ENCODE results near the gene HIPK1. TPM values are rescaled to one million over a fixed set of nuclear protein-coding genes. Genes with fewer than 3 reads are reported as not detected.

The HIPK1 gene
- total RNA-seq, 1 donor from 2014 or later: 52.3 TPM

DNA sequence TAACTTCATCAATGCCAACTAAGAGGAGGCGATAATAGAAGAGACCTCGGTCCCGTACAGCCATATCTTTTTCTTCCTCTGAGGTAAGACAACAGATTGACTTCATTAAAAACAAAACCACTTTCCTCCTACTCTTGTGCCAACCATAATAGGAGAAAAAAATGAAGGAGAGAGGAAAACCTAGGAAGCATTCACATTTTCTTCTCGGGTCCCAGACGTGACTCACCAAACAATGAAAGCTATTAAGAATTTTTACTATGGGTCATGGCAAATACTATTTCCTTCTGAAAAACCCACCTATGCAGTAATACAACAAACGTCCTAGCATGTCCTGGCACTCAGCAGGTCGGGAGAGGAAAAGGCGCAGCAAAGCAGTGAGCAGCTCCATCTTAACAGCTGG is 33.2 kb upstream of the HIPK1 start:
- Histone ChIP-seq H3K27ac (no peak overlapping the region), H3K27me3 (no peaks in the 10 kb centered on the region), H3K36me3 (peaks cover 0 to 35% of the 10 kb centered on the region in 2 donors), H3K4me1 (no peaks in the 10 kb centered on the region), H3K4me3 (no peak overlapping the region), H3K9me3 (no peaks in the 10 kb centered on the region)
- no peak for DNase-seq (ENCODE audit: extremely low spot score in 2 of 2)
- intact Hi-C loops (cut with DNase I): no loop called here
- TF ChIP-seq, protein P1, sequence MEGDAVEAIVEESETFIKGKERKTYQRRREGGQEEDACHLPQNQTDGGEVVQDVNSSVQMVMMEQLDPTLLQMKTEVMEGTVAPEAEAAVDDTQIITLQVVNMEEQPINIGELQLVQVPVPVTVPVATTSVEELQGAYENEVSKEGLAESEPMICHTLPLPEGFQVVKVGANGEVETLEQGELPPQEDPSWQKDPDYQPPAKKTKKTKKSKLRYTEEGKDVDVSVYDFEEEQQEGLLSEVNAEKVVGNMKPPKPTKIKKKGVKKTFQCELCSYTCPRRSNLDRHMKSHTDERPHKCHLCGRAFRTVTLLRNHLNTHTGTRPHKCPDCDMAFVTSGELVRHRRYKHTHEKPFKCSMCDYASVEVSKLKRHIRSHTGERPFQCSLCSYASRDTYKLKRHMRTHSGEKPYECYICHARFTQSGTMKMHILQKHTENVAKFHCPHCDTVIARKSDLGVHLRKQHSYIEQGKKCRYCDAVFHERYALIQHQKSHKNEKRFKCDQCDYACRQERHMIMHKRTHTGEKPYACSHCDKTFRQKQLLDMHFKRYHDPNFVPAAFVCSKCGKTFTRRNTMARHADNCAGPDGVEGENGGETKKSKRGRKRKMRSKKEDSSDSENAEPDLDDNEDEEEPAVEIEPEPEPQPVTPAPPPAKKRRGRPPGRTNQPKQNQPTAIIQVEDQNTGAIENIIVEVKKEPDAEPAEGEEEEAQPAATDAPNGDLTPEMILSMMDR (IDR thresholded peaks at IDR 0.05): no peak
- no peak for TF ChIP-seq POLR2A (IDR thresholded peaks at IDR 0.05)
- no peak for TF ChIP-seq POLR2AphosphoS5 (IDR thresholded peaks at IDR 0.05; ENCODE audit: insufficient read depth in 1 of 2, low read depth in 1 of 2)

DNA sequence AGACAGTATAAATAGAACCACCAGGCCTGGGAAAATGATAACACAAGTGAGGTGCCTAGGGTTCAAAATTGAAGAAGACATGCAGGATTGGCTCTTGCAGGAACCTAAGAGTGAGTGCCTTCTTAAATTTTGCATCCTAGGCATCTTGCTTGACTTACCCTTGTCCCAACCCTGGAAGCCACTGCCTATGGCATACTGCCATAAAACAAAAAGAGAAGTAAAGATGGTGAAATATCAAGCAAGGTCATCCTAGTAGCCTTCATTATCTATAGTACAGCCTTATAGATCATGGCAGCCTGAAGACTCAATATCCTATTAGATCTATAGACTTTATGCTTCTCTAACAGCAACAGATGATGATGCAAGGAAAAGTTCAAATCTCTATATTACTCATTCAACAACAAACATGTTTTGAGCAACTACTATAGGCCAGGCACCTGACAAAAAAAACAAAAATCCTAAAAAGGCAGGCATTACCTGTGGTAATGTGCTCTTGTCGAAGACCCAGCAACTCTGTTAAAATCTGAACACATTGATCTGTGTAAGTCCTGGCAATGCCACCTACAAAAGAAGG is 30.8 kb upstream of the HIPK1 start:
- H3K27me3 ChIP-seq: no peaks in the 10 kb centered on the region
- H3K27ac ChIP-seq: no peak overlapping the region
- intact Hi-C loops (cut with DNase I): no loop called here
- H3K36me3 ChIP-seq: peaks cover 0 to 35% of the 10 kb centered on the region in 2 donors
- peaks cover 11% of the 10 kb centered on the region for H3K4me1 ChIP-seq
- TF ChIP-seq POLR2A (IDR thresholded peaks at IDR 0.05) (no peak), POLR2AphosphoS5 (IDR thresholded peaks at IDR 0.05; ENCODE audit: insufficient read depth in 1 of 2, low read depth in 1 of 2) (no peak)
- TF ChIP-seq, protein P1 (IDR thresholded peaks at IDR 0.05): no peak
- no peak overlapping the region for H3K4me3 ChIP-seq
- H3K9me3 ChIP-seq: no peaks in the 10 kb centered on the region
- no peak for DNase-seq (ENCODE audit: extremely low spot score in 2 of 2)

- H3K4me3 ChIP-seq: no peak overlapping the region
- TF ChIP-seq POLR2A (IDR thresholded peaks at IDR 0.05): no peak
- TF ChIP-seq, protein P1 (IDR thresholded peaks at IDR 0.05): no peak
- TF ChIP-seq POLR2AphosphoS5 (IDR thresholded peaks at IDR 0.05; ENCODE audit: insufficient read depth in 1 of 2, low read depth in 1 of 2): no peak
- H3K27ac ChIP-seq: no peak overlapping the region
- no peaks in the 10 kb centered on the region for H3K27me3 ChIP-seq
- H3K36me3 ChIP-seq: peaks cover 0 to 35% of the 10 kb centered on the region in 2 donors
- H3K9me3 ChIP-seq: no peaks in the 10 kb centered on the region
- intact Hi-C loops (cut with DNase I): no loop called here
- DNase-seq (ENCODE audit: extremely low spot score in 2 of 2): no peak
- peaks cover 19% of the 10 kb centered on the region for H3K4me1 ChIP-seq
These were observed 30.0 kb upstream of the HIPK1 start for GRCh38 chr1:113899111-113899510.

GRCh38 chr1:113901191-113901590 is 27.9 kb upstream of the HIPK1 start:
- H3K9me3 ChIP-seq: no peaks in the 10 kb centered on the region
- no peaks in the 10 kb centered on the region for H3K27me3 ChIP-seq
- H3K4me1 ChIP-seq: peaks cover 22% of the 10 kb centered on the region
- no peak overlapping the region for H3K27ac ChIP-seq
- no peak overlapping the region for H3K4me3 ChIP-seq
- intact Hi-C loops (cut with DNase I): loop anchor here (10.0 kb wide), 1 partner anchor 66 kb away; no protein-coding TSS in a partner anchor
- TF ChIP-seq POLR2A (IDR thresholded peaks at IDR 0.05): no peak
- TF ChIP-seq POLR2AphosphoS5 (IDR thresholded peaks at IDR 0.05; ENCODE audit: insufficient read depth in 1 of 2, low read depth in 1 of 2): no peak
- TF ChIP-seq, protein P1 (IDR thresholded peaks at IDR 0.05): no peak
- no peak for DNase-seq (ENCODE audit: extremely low spot score in 2 of 2)
- H3K36me3 ChIP-seq: peaks cover 0 to 27% of the 10 kb centered on the region in 2 donors

DNA sequence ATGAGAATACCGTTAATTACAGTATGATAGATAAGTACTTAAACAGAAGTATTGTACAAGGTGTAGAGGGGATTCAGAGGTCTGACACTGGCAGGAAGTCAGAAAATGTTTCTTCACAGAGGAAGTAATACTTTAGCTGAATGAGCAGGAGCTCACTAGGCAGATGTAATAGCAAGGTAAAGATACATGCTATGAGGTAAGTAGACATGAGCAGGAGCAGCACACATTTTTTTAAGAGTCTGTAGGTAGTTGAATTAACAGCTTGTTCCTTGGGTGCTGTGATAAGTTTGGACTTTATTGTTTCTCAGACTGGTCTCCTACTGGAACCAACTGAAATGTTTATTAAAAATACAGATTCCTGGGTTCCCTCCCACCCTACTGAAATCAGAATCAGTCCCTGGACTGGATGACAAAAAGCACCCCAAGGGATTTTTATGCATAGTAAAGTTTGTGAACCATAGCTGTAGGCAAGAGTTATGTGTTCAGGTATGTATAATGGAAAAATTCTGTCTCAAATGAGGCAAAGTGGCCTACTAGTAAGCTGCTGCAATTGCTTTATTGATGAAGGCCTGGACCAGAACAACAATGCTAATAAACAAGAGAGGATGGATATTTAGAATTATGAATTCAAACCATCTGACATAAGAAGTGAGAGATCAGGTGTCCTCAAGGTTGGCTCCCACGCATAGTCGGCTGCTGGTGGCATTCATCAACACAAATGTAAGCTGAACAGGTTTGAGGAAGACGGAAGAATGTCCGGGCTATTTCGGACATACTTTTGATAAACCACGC is 25.4 kb upstream of the HIPK1 start:
- no peaks in the 10 kb centered on the region for H3K9me3 ChIP-seq
- DNase-seq (ENCODE audit: extremely low spot score in 2 of 2): no peak
- intact Hi-C loops (cut with DNase I): loop anchor here (2.0 to 10.0 kb wide), 2 partner anchors 25 to 69 kb away; partner anchors contain the start of gene HIPK1
- peak overlapping the region; percentile 67 to 86 for H3K4me3 ChIP-seq
- H3K36me3 ChIP-seq: peaks cover 0 to 24% of the 10 kb centered on the region in 2 donors
- TF ChIP-seq POLR2AphosphoS5 (IDR thresholded peaks at IDR 0.05; ENCODE audit: insufficient read depth in 1 of 2, low read depth in 1 of 2): no peak
- no peak for TF ChIP-seq POLR2A (IDR thresholded peaks at IDR 0.05)
- TF ChIP-seq, protein P1 (IDR thresholded peaks at IDR 0.05): no peak
- H3K27ac ChIP-seq: peak overlapping the region; percentile 95
- peaks cover 22% of the 10 kb centered on the region for H3K4me1 ChIP-seq
- no peaks in the 10 kb centered on the region for H3K27me3 ChIP-seq

All from vagina (tissue), 2 donors.